ENCODE measurements around the gene BICC1.

BICC1 gene

GRCh38 chr10:58810751-58811150 lies 298.1 kb downstream of the BICC1 start:
- TF ChIP-seq CTCF (IDR thresholded peaks at IDR 0.05; ENCODE audit: insufficient read depth, low read depth, low read length, missing control alignments), result no peak
- DNase-seq (ENCODE audit: low read depth), result no peak

GRCh38 chr10:58813573-58813972 lies 300.9 kb downstream of the BICC1 start:
- DNase-seq (ENCODE audit: low read depth), result no peak
- H3K4me3 ChIP-seq (ENCODE audit: low read depth, low read length), result no peak overlapping the region

More at GRCh38 chr10:58810751-58811150, 298.1 kb downstream of the BICC1 start:
- no peak overlapping the region for H3K4me3 ChIP-seq (ENCODE audit: low read depth, low read length)

GRCh38 chr10:58817201-58817846 lies 304.7 kb downstream of the BICC1 start:
- no peak for DNase-seq (ENCODE audit: low read depth)
- no peak overlapping the region for H3K4me3 ChIP-seq (ENCODE audit: low read depth, low read length)
- no peak for TF ChIP-seq CTCF (IDR thresholded peaks at IDR 0.05; ENCODE audit: insufficient read depth, low read depth, low read length, missing control alignments)

More at GRCh38 chr10:58813573-58813972, 300.9 kb downstream of the BICC1 start:
- no peak for TF ChIP-seq CTCF (IDR thresholded peaks at IDR 0.05; ENCODE audit: insufficient read depth, low read depth, low read length, missing control alignments)

GRCh38 chr10:58818900-58819299 lies 306.2 kb downstream of the BICC1 start:
- no peak for DNase-seq (ENCODE audit: low read depth)
- TF ChIP-seq CTCF (IDR thresholded peaks at IDR 0.05; ENCODE audit: insufficient read depth, low read depth, low read length, missing control alignments), result no peak
- H3K4me3 ChIP-seq (ENCODE audit: low read depth, low read length), result no peak overlapping the region

GRCh38 chr10:58820386-58820785 lies 307.7 kb downstream of the BICC1 start:
- DNase-seq (ENCODE audit: low read depth), result peak; percentile 13
- no peak overlapping the region for H3K4me3 ChIP-seq (ENCODE audit: low read depth, low read length)
- TF ChIP-seq CTCF (IDR thresholded peaks at IDR 0.05; ENCODE audit: insufficient read depth, low read depth, low read length, missing control alignments), result no peak

- H3K4me3 ChIP-seq (ENCODE audit: low read depth, low read length), result no peak overlapping the region
- TF ChIP-seq CTCF (IDR thresholded peaks at IDR 0.05; ENCODE audit: insufficient read depth, low read depth, low read length, missing control alignments), result no peak
- no peak for DNase-seq (ENCODE audit: low read depth)
These were observed 308.4 kb downstream of the BICC1 start for GRCh38 chr10:58820861-58821751.
